GM21723 (cell line): Measurements from ENCODE around the gene MAPK1.
"Not testable (repeated sequence)": the region's sequence is repeated elsewhere in the genome, so short reads cannot be mapped to it uniquely, and the experiment has no call there.

Experiments
- ATAC-seq: cut with Tn5 transposase; IDR thresholded peaks from one replicate; pipeline ENCODE4 v1.9.1; 2021; ENCODE audit warnings: mild to moderate bottlenecking, moderate library complexity; ENCODE audit not compliant: unreplicated experiment

MAPK1 gene

DNA sequence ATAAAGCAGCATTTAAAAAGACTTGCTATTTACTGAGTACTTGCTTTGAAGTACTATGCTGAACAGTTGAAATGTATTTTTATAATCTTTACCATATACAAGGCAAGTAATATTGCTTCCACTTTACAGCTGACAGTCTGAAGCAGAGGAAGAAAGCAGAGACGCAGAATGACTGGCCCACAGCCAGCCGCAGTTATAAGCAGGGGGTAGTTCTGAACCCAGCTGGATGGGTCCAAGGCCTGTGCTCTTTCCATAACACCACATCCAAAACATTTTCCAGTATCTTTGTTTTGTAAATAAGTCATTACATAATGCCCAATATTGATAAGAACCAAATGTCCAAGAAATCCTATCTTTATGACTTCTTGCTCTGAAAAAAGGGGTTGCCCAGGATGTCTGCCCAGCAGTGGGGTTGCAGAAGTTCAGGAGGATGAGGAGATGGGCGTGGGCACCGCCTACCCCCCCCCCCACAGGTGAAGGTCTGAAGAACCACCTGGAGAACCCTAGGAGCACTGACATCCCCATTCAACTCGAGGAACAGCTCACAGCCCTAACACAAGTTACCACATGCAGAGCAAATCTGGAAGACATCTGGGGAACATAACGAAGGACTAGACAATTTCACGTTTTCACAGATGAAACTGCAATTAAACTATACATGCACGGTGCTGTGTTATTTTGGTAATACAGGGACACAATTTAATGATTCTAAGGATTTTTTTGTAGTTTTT is 107.6 kb downstream of the MAPK1 start:
- no peak for ATAC-seq

DNA sequence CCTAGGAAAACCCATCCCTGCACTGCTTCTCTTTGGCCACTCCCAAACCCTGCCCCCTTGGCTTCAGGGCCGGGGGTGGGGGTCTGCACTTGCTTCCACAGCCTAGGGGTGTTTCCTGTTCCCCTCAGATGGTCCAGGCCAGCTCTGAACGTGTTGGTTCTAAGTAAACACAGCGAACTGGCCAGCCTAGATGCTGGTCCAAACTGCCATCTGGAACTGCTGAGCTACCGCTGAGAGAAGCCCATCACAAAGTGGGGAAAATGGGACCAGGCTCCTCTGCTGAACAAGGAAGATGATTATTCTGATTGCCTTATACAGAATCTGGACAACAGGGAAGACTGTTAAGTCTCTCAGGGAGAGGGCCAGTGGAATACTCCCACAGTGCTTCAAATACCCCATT is 108.4 kb downstream of the MAPK1 start:
- no peak for ATAC-seq

DNA sequence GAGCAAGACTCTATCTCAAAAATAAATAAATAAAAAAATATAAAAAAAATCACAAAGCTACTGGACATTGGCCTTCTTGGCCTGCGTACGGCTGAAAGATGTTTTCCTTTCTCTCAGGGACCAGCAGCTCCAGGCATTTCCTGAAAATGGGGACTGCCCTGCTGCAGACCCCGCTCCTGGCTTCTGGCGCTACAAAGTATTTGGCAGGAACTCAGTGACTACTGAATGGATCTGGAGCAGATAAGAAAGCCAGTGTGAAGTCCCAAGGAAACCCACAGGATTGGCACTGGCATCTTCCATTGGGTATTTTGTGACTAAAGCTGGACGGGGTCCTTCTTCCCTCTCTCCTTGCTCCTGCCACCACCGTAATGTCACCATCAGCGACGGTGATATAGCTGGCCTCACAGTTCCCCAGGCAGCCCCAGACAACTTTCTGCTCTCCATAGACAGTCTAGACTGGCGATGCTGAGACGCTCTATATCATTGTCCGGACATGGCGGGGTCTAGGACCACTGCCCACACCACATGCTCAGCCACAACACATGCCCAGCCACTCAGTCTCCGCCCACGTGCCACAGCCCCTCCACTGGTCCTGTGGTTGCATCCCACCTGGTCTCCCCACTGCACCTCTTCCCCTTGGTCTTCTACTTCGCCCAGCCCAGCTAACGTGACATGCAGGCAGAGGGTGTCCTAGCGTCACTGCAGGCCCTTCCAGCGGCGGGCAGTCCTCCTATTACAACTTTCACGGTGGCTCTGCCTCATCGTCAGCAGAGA is 109.2 kb downstream of the MAPK1 start:
- no peak for ATAC-seq

DNA sequence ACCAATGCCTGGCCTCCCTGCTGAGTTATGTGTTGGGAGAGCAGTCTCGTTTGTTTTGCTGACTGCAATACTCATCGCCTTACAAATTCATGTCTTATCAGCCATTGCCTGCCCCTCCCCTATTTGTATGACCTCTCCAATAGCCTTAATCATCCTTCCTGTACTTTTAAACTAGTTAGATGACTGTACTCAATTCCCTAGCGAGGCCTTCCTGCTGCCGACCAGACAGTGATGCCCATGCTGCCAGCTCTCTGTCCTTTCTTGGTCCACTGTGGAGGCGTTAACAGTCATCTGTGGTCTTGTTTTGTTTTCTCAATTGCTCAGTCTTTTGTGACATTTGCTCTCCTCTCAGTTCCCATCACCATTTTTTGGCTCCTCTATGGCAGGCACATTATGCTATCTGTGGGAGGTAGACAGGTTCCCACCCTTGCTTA is 111.6 kb downstream of the MAPK1 start:
- ATAC-seq = no peak

DNA sequence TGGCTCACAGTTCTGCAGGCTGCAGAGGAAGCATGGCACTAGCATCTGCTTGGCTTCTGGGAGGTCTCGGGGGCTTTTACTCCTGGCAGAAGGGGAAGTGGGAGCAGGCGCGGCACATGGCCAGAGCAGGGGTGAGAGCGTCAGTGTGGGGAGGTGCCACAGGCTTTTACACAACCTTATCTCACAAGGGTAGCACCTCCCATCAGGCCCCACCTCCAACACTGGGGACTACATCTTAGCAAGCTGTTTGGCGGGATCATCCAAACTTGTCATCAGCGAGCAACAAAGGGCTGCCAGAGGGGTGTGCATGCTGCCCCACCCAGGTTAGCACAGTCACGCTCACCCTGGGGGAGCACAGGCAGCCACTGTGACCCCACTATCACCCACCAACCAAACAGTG is 112.9 kb downstream of the MAPK1 start:
- ATAC-seq = no peak

DNA sequence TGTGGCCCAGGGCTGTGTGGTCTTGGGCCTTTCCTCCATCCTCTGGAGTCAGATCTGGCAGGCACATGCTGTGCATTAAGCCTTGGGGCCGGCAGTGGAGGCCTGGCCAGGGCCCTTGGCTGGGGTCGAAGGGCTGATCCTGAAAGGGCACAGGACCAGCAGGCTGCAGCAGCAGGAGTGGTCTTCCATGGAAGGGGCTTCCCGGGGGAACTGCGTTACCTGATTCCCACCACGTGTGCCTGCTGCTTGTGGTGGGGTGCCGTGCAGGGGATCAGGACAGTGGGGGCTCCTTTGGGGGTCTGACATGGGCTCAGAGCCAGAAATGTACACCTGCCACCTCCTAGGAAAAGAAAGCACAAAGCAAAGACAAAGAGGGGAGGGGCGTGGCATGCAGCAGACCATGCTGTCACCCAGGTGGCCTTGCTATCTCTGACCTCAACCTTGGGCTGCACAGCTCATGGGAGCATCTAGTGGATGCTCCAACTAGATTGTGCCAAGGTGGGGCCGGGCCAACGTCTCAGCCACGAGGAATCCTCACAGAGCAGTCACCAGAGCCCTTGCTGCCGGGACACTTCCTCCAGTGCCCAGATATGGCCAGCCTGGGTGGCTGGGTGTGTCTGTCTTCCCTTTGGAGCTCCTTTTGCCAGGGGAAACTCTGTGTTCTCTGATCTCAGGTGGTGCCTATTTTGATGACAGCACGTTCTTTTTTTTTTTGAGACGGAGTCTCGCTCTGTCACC is 113.9 kb downstream of the MAPK1 start:
- no peak for ATAC-seq

DNA sequence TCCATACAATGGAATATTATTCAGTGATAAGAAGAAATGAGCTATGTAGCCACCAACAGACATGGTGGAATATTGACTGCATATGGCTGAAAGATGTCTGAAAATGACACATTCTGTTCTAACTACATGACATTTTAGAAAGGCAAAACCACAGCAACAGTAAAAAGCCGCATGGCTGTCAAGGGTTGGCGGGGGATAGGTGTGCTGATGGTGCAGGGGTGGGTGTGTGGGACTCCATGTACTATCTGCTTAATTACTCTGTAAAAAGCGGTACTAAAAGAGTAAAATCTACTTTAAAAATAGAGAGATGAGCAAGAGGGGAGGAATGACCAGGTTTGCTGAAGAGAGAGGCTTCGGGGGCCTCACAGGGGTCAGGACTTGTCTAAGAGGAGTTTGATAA is 115.2 kb downstream of the MAPK1 start:
- no peak for ATAC-seq

DNA sequence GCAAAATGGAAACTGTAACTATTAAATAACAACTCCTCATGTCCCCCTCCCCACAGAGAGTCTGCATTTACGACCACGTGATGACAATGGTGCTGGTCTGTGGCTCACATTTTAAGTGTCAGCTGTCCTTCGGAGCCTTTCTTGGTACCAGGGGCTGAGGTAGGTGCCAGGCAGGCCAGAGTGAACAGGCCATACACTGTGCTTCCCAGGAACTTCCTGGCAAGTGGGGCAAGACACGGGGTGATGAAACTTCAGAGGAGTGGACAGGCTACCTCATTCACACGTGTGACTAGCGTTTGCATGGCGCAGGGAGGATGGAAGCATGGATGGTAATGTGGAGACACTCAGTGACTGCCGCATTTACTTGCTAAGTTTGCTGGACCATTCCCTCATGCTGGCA is 121.5 kb downstream of the MAPK1 start:
- ATAC-seq = no peak

DNA sequence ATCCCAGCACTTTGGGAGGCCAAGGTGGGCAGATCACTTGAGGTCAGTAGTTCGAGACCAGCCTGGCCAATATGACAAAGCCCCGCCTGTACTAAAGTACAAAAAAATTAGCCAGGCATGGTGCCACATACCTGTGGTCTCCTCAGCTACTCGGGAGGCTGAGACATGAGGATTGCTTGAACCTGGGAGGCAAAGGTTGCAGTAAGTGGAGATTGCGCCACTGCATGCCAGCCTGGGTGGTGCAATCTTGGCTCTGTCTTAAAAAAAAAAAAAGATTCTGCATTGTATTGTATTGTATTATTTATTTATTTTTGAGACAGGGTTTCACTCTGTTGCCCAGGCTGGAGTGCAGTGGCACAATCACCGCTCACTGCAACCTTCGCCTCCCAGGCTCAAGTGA is 122.5 kb downstream of the MAPK1 start:
- ATAC-seq = not testable (repeated sequence)

DNA sequence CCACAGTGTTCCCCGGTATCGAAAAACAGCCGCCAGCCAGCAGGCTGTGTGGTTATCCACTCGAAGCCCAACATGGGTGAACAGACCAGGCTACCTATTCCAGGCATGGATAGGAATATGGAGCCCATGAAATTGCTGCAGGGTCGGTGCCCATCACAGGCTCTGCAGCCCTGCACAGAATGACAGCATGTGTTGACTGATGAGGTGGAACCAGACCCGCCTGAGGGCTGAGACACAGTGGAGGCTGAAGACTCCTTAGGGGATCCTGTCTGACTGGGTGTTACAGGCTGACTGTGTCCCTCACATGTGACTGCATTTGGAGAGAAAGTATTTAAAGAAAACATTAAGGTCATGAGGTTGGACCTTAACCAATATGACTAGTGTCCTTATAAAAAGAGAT is 125.7 kb downstream of the MAPK1 start:
- ATAC-seq = no peak

DNA sequence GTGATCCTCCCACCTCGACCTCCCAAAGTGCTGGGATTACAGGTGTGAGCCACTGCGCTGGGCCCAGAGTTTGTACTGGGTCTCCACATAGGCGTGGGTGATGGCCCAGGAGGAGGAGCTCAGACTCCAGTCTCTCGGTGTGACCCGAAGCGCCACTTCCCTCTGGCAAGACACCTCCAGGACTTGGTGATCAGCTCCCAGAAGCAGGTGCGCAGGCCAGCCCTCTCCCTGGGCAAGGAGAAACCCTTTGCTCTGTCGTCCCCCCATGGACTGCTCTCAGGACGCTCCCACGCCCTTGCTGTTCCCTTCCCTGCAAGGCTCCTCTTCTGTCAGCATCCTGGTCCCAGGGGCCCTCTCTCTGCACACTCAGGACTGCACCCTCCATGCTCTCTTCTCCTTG is 126.4 kb downstream of the MAPK1 start:
- no peak for ATAC-seq

DNA sequence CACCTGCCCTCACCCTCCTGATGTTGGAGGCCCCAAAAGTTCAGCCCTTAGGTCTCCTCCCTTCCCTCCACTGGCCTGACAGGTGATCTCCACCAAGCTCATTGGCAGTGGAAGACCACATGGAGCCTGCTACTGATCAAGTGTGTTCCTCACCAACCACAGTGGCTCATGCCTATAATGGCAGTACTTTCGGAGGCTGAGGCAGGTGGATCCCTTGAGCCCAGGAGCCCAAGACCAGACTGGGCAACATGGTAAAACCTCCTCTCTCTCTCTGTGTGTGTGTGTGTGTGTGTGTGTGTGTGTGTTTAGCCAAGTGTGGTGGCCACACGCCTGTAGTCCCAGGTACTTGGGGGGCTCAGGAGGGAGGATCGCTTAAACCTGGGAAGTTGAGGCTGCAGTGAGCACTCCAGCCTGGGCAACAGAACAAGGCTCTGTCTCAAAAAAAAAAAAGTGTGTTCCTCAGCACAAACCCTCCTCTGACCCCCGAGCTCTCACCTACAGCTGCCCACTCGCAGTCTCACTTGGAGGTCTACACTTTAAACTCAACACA is 127.5 kb downstream of the MAPK1 start:
- no peak for ATAC-seq

DNA sequence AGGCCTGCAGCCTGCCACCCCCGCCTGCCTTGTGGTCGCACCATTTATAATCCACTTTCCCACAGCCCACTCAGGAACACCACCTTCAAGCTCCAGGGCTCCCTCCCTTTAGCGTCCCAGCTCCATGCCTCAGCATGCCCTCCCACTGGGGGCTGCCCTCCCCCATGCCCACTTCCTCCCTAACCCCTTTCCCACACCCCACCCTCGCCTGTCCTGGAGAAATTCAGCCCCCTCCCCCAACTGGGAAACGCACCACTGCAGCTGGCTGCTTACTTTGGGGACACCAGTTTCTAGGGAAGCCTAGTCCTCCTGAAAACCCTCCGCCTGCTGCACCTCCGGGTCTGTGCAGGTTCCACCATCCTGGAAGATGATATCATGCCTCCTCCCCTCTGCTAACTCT is 128.5 kb downstream of the MAPK1 start:
- ATAC-seq = no peak

DNA sequence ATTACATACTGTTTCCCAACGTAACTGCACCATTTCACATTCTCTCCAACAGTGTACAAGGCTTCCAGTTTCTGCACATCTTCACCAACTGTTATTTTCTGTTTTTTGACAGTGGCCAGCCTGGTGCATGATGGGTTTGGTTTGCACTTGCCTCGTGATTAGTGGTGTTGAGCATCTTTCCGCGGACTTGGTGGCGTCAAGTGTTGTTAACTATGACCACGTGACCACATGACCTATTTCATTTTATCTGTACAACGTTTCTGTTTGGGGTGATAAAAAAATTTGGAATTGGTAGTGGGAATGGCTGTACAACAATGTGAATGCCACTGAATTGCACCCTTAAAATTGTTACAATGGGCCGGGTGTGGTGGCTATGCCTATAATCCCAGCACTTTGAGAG is 129.4 kb downstream of the MAPK1 start:
- no peak for ATAC-seq

DNA sequence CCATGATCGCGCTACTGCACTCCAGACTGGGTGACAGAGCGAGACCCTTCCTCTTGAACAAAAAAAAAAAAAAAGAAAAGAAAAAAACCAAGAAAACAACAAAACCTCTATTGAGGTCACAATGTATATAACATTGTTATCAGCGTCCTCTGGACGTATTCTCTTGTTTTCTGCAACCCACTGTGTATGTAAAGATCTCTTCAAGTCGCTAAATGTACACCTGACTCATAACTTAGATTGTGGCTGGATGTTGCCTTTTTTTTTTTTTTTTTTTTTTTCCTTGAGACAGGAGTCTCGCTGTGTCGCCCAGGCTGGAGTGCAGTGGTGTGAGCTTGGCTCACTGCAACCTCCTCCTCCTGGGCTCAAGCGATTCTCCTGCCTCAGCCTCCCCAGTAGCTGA is 130.5 kb downstream of the MAPK1 start:
- no peak for ATAC-seq

DNA sequence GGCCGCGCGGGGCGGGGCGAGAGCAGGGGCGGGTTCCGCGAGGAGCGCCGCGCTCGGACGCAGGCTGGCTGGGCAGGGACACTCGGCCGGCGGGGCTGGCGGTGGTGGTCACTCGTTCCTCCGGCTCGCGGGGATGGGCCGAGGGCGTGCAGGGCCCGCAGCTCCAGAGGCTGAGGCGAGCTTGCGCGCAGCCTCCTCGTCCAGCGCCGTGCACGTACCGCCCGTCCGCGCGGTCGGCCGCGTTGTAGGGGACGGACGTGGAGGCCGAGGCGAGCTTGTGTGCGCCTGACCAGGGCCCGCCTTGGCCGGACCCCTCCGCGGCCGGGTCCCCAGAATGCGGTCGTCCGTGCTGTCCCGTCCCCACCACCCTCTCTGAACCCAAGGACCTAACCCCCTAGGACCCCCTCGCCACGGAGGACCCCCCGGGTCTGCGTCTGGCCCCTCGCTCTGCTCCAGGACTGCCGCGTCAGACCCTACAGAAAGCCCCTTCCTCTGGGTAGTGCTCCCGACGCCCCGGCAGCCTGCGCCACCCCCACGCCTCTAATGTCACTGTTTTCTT is 131.3 kb downstream of the MAPK1 start:
- no peak for ATAC-seq

DNA sequence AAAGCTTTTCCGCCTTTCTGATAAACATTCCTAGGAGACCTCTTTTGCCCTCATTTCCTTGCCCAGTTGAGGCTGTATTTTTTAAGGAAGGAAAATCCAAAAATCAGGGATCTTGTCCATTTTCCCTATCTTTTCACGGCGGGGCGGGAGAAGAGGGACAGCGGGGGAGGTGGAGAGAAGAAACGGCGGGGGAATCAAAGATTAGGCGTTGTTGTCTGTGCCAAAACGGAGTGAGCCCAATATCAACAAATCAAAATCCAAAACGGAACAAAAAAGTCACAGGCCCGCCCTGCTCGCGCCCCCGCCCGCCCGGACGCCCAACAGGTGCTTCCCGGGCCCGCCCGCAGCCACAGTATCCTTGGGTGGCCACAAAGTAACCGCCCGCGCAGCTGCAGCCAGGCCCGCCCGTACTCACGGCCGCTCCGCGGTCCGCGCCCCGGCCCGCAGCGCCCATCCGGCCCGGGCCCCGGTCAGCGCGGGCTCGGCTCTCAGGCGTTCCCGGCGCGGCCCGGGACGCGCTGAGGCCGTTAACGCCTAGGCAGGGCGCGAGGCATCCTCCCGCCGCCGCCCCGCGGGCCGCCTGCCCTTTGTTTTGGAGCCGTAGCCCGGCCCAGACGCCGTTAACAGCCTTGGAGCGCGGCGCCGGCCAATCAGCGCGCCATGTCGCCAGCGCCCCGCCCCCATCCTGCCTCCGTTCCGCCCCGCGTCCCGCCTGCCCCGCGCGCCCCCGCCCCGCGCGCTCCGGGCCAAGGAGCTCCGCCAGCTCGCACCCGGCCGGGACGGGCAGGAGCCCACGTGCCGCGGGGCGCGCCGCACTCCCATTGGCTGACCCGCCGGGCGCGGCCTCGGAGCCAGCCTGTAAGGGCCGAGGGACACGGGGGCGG is 132.0 kb downstream of the MAPK1 start, which contains the start of gene YPEL1:
TSS of gene YPEL1 (minus strand) at position 595 of the 884 bp plus-strand sequence. CDS start 25,050 bp downstream, outside the sequence.
- ATAC-seq = peak; percentile 79

DNA sequence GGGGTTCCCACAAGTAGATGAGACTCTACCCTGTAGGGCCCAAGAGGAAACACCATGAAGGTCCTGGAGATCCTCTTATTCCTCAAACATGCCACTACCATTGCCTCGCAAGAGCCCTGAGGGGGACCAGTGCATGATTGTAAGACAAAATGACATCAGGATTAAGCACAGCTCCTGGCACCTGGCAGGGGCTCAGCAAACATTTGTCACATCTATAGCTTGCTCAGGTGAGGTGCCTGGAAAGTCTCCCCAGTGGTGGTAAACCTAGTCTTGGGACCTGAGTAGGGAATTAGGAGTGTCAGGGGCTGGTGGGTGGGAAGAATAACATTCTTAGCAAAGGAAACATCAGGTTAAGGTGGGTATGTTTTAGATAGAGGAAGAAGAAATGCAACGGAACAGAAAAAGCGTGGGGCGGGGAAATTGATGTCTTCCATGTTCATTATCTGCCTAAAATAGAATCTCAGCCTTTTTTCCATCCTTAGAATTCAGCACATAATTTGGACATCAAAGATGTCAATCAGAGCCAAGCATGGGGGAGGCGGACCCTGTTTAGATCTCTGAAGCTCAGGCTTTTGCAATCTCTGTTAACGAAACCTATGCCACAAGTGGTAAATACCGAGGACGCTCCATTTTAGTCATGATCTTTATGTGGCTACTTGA is 132.8 kb downstream of the MAPK1 start:
- no peak for ATAC-seq

DNA sequence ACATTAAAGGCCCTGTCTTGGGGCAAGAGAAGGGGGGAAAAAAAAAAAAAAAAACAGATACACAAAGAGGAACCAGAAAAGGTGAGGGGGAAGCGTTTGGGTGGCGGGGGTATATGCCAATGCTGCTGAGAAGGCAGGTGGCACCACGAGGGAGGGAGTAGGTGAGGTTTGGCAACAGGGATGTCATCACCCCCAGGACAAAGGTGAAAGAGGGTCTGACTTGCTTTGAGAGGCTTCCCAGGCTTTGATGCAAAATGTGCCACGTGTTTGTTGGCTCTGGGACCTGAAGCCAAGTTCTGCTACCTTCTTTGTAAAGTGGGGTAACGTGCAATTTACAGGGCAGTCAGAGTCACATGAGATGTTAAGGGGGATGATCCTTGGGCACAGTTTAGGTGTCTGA is 135.9 kb downstream of the MAPK1 start:
- ATAC-seq = no peak
